Lower leg skin (tissue), 3 donors: Measurements from ENCODE around the gene NT5DC4.

Experiments
- CTCF ChIP-seq, 3 donors: fragments of 450-650 bp; IDR thresholded peaks; one replicate each; pipeline ENCODE4 v1.5.1; 2016; ENCODE audit warnings: antibody characterized with exemption in 3 of 3, mild to moderate bottlenecking in 3 of 3, moderate library complexity in 2 of 3
- POLR2A ChIP-seq, 2 donors: fragments of 450-650 bp; IDR thresholded peaks; one replicate each; pipeline ENCODE4 v1.6.1; 2016 to 2017; ENCODE audit warnings: antibody characterized with exemption in 2 of 2, mild to moderate bottlenecking in 1 of 2, moderate library complexity in 1 of 2

- TF ChIP-seq CTCF (IDR thresholded peaks at IDR 0.05) (no peak), POLR2A (IDR thresholded peaks at IDR 0.05) (no peak)
These were observed 62.4 kb downstream of the NT5DC4 start for GRCh38 chr2:112783187-112783714.
